OCI-LY1 (cell line): ENCODE results near the gene LRRC56.

Experiments
- EZH2 ChIP-seq: fragments of 200-600 bp; sonication (generic), shearing (Covaris generic); IDR thresholded peaks from 2 replicates; pipeline ENCODE4 v1.8.0; 2017; ENCODE audit warnings: borderline replicate concordance, mixed run types, mild to moderate bottlenecking, antibody characterized with exemption, low read length, moderate library complexity, mixed read lengths
- TF ChIP-seq, protein P1 (sequence below): fragments of 200-600 bp; sonication (generic), shearing (Covaris generic); IDR thresholded peaks from 2 replicates; pipeline ENCODE4 v1.5.1; 2017; ENCODE audit warnings: mild to moderate bottlenecking, antibody characterized with exemption, low read length, moderate library complexity, mixed read lengths

DNA sequence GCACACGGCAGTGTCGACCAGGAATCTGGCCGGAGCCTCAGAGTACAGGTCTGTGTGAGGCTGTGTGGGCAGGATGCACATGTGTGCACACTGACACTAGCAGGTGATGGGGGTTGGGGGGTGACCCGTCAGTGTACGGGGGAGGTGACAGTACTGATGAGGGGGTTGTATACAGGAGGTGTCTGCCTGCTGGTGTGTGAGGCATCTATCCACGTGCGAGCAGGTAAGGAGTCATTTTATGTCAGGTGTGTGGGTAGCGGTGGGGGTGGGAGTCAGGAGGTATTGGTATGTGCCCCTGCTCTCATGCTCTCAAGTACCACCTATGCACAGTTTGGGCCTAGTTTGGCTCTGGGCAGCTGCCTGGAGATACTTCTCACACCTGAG lies 34.5 kb downstream of the LRRC56 start:
- TF ChIP-seq EZH2, result no peak
- TF ChIP-seq, protein P1, sequence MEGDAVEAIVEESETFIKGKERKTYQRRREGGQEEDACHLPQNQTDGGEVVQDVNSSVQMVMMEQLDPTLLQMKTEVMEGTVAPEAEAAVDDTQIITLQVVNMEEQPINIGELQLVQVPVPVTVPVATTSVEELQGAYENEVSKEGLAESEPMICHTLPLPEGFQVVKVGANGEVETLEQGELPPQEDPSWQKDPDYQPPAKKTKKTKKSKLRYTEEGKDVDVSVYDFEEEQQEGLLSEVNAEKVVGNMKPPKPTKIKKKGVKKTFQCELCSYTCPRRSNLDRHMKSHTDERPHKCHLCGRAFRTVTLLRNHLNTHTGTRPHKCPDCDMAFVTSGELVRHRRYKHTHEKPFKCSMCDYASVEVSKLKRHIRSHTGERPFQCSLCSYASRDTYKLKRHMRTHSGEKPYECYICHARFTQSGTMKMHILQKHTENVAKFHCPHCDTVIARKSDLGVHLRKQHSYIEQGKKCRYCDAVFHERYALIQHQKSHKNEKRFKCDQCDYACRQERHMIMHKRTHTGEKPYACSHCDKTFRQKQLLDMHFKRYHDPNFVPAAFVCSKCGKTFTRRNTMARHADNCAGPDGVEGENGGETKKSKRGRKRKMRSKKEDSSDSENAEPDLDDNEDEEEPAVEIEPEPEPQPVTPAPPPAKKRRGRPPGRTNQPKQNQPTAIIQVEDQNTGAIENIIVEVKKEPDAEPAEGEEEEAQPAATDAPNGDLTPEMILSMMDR, result no peak
